Astrocyte (in vitro differentiated cells and primary cell): ENCODE measurements around the gene DMKN. TPM values are rescaled to one million over a fixed set of nuclear protein-coding genes. Genes with fewer than 3 reads are reported as not detected.
A peak's percentile ranks its signal among the peaks of the same experiment; 100 is the strongest.

Experiments used
- DNase-seq: peaks from one replicate; pipeline ENCODE4 v3.0.0-alpha.2; 2010; ENCODE audit warnings: low read depth
- FAIRE-seq: peaks from 2 replicates; lab custom pipeline; 2011; peaks lifted over from hg19 to GRCh38; lab: Jason Lieb, UNC
- H2AFZ ChIP-seq: 2 replicates; pipeline ENCODE4 v1.6.0; 2012; ENCODE audit warnings: low read depth, low read length, inconsistent platforms
- H3K27ac ChIP-seq: 2 replicates; pipeline ENCODE4 v1.5.1; 2011; ENCODE audit warnings: low read depth, low read length, inconsistent platforms
- H3K27me3 ChIP-seq: 2 replicates; pipeline ENCODE4 v1.6.0; 2011; ENCODE audit warnings: low read length, inconsistent platforms; ENCODE audit not compliant: insufficient read depth
- H3K36me3 ChIP-seq: 2 replicates; pipeline ENCODE4 v1.5.1; 2011; ENCODE audit warnings: low read length, inconsistent platforms; ENCODE audit not compliant: insufficient read depth
- H3K4me1 ChIP-seq: 2 replicates; pipeline ENCODE4 v1.5.1; 2011; ENCODE audit warnings: low read length, inconsistent platforms; ENCODE audit not compliant: insufficient read depth
- H3K4me2 ChIP-seq: 2 replicates; pipeline ENCODE4 v1.6.0; 2012; ENCODE audit warnings: low read length, inconsistent platforms
- H3K4me3 ChIP-seq: 2 replicates; pipeline ENCODE4 v1.5.1; 2011; ENCODE audit warnings: low read depth, mild to moderate bottlenecking, low read length, inconsistent platforms; ENCODE audit not compliant: insufficient read depth
- H3K79me2 ChIP-seq: 2 replicates; pipeline ENCODE4 v1.6.0; 2012; ENCODE audit warnings: mild to moderate bottlenecking, low read length, inconsistent platforms; ENCODE audit not compliant: insufficient read depth
- H3K9ac ChIP-seq: 2 replicates; pipeline ENCODE4 v1.6.0; 2012; ENCODE audit warnings: mild to moderate bottlenecking, low read length, inconsistent platforms
- H3K9me3 ChIP-seq: 2 replicates; pipeline ENCODE4 v1.5.1; 2012; ENCODE audit warnings: low read depth, mild to moderate bottlenecking, low read length, inconsistent platforms; ENCODE audit not compliant: insufficient read depth
- H4K20me1 ChIP-seq: 2 replicates; pipeline ENCODE4 v1.6.0; 2012; ENCODE audit warnings: low read length, inconsistent platforms; ENCODE audit not compliant: insufficient read depth
- H3K27ac Mint-ChIP-seq: one replicate; pipeline ENCODE4 v1.8.0; 2021; ENCODE audit warnings: mild to moderate bottlenecking, mixed read lengths; ENCODE audit not compliant: unreplicated experiment
- H3K27me3 Mint-ChIP-seq: one replicate; pipeline ENCODE4 v1.8.0; 2021; ENCODE audit warnings: low read depth, mixed read lengths; ENCODE audit not compliant: unreplicated experiment
- H3K36me3 Mint-ChIP-seq: one replicate; pipeline ENCODE4 v1.8.0; 2021; ENCODE audit warnings: low read depth, mixed read lengths; ENCODE audit not compliant: unreplicated experiment
- H3K4me1 Mint-ChIP-seq: one replicate; pipeline ENCODE4 v1.8.0; 2021; ENCODE audit warnings: low read depth, mixed read lengths; ENCODE audit not compliant: unreplicated experiment
- H3K4me3 Mint-ChIP-seq: one replicate; pipeline ENCODE4 v1.8.0; 2021; ENCODE audit warnings: mild to moderate bottlenecking, moderate library complexity, mixed read lengths; ENCODE audit not compliant: unreplicated experiment
- H3K9me3 Mint-ChIP-seq: one replicate; pipeline ENCODE4 v1.8.0; 2021; ENCODE audit warnings: mild to moderate bottlenecking, mixed read lengths; ENCODE audit not compliant: unreplicated experiment
- EZH2 ChIP-seq: IDR thresholded peaks from 2 replicates; pipeline ENCODE4 v1.6.1; 2012; ENCODE audit warnings: mild to moderate bottlenecking, low read length, inconsistent platforms; ENCODE audit not compliant: insufficient read depth
- total RNA-seq: library from RNA; stranded (reverse); gene quantifications from 2 replicates; pipeline ENCODE4 v1.2.1, GENCODE V29; 2021
- TF ChIP-seq, protein P1 (sequence below): IDR thresholded peaks from 2 replicates; pipeline ENCODE4 v1.5.1; 2011; ENCODE audit warnings: low read depth, mild to moderate bottlenecking, inconsistent platforms, low read length, moderate library complexity; ENCODE audit not compliant: insufficient read depth

DMKN gene
- total RNA-seq, 1 donor from 2014 or later = 56.9 TPM

DNA sequence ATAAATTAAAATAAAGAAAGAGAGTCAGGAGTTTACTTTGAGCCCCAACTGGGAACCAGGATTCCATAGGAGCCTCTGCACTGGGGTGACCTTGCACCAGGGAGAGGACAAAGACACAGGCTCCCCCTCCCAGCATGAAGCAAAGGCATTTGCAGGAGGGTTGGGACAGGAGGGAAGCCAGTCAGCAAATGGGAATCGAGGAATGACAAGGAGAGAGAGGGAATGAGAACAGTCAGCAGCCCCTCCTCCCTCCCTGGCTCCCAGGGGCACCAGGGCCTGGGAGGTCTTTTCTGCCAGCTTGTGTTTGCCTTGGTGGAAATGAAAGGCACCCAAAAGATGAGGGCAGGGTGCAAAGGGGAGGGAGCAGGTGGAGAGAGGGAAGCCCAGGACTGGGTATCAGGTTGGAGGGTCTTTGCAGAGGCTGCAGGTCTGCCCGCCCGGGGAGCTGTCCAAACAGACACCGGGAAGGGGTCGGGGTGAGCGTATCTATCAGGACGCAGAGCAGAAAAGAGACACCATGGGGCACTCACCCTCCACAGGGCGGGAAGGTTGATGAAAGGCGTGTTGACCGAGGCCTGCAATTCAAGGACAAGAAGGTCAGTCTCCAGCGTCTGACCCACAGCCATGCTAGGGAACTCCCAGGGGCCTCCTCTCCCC is 10.9 kb upstream of the DMKN start:
- Histone ChIP-seq H3K27ac (no peak overlapping the region), H3K4me1 (no peaks in the 10 kb centered on the region), H4K20me1 (no peaks in the 10 kb centered on the region), H3K79me2 (no peaks in the 10 kb centered on the region), H3K4me2 (no peak overlapping the region), H3K27me3 (peaks cover 2% of the 10 kb centered on the region), H3K9ac (no peak overlapping the region), H2AFZ (no peak overlapping the region), H3K36me3 (no peaks in the 10 kb centered on the region), H3K4me3 (no peak overlapping the region), H3K9me3 (no peaks in the 10 kb centered on the region)
- H3K27me3 Mint-ChIP-seq = peaks cover 24% of the 10 kb centered on the region
- no peak for TF ChIP-seq EZH2
- TF ChIP-seq, protein P1, sequence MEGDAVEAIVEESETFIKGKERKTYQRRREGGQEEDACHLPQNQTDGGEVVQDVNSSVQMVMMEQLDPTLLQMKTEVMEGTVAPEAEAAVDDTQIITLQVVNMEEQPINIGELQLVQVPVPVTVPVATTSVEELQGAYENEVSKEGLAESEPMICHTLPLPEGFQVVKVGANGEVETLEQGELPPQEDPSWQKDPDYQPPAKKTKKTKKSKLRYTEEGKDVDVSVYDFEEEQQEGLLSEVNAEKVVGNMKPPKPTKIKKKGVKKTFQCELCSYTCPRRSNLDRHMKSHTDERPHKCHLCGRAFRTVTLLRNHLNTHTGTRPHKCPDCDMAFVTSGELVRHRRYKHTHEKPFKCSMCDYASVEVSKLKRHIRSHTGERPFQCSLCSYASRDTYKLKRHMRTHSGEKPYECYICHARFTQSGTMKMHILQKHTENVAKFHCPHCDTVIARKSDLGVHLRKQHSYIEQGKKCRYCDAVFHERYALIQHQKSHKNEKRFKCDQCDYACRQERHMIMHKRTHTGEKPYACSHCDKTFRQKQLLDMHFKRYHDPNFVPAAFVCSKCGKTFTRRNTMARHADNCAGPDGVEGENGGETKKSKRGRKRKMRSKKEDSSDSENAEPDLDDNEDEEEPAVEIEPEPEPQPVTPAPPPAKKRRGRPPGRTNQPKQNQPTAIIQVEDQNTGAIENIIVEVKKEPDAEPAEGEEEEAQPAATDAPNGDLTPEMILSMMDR = no peak
- no peak overlapping the region for H3K4me3 Mint-ChIP-seq
- no peak overlapping the region for H3K27ac Mint-ChIP-seq
- H3K36me3 Mint-ChIP-seq = no peaks in the 10 kb centered on the region
- no peaks in the 10 kb centered on the region for H3K4me1 Mint-ChIP-seq
- no peak for FAIRE-seq
- DNase-seq = no peak
- H3K9me3 Mint-ChIP-seq = no peaks in the 10 kb centered on the region

DNA sequence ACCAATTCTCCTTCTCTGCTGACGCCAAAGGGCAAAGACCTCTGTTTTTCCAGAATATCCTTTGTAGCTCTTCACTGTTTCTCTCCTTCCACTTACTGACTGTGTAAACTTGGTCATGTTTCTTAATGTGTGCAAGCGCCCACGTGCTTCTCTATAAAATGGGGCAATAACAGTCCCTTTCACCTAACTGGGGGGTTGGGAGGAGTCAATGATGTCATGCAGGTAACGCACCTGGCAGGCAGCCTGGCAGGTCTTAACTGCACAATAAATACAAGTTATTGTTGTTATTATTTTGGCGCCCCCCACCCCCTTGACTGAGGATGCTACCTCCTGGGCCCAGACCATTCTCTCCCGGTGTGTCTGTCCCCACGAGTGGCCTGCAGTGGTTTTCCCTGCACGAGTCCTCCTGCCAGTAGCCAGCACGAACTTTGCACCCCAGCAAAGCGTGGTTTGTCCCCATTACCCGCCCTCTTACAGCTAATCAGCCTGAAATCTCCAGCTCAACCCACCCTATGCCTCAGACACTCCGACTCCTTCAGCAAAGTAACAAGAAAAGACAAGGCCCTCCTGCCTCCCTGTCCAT is 9.4 kb upstream of the DMKN start:
- H3K9me3 Mint-ChIP-seq = no peaks in the 10 kb centered on the region

More for the DNA sequence above, 9.4 kb upstream of the DMKN start:
- Histone ChIP-seq H3K27ac (no peak overlapping the region), H3K4me2 (no peak overlapping the region), H3K9me3 (no peaks in the 10 kb centered on the region), H3K79me2 (no peaks in the 10 kb centered on the region), H4K20me1 (no peaks in the 10 kb centered on the region), H3K27me3 (peaks cover 2% of the 10 kb centered on the region), H3K9ac (no peak overlapping the region), H3K4me1 (peaks cover 10% of the 10 kb centered on the region), H3K36me3 (no peaks in the 10 kb centered on the region), H2AFZ (no peak overlapping the region), H3K4me3 (no peak overlapping the region)
- peaks cover 23% of the 10 kb centered on the region for H3K27me3 Mint-ChIP-seq
- peaks cover 8% of the 10 kb centered on the region for H3K4me1 Mint-ChIP-seq
- no peak for FAIRE-seq
- H3K36me3 Mint-ChIP-seq = no peaks in the 10 kb centered on the region
- TF ChIP-seq EZH2 = no peak
- TF ChIP-seq, protein P1 = no peak
- no peak for DNase-seq
- H3K27ac Mint-ChIP-seq = peak overlapping the region; percentile 66
- no peak overlapping the region for H3K4me3 Mint-ChIP-seq
